CD4-positive, alpha-beta T cell treated with Interleukin-15 for 4 hours (primary cell): ENCODE results near the gene ALDH3A1.
A peak's percentile ranks its signal among the peaks of the same experiment; 100 is the strongest.

Source experiments
- DNase-seq: peaks from one replicate; pipeline ENCODE4 v3.0.0-alpha.2; 2020; ENCODE audit warnings: low spot score

ALDH3A1 gene

DNA sequence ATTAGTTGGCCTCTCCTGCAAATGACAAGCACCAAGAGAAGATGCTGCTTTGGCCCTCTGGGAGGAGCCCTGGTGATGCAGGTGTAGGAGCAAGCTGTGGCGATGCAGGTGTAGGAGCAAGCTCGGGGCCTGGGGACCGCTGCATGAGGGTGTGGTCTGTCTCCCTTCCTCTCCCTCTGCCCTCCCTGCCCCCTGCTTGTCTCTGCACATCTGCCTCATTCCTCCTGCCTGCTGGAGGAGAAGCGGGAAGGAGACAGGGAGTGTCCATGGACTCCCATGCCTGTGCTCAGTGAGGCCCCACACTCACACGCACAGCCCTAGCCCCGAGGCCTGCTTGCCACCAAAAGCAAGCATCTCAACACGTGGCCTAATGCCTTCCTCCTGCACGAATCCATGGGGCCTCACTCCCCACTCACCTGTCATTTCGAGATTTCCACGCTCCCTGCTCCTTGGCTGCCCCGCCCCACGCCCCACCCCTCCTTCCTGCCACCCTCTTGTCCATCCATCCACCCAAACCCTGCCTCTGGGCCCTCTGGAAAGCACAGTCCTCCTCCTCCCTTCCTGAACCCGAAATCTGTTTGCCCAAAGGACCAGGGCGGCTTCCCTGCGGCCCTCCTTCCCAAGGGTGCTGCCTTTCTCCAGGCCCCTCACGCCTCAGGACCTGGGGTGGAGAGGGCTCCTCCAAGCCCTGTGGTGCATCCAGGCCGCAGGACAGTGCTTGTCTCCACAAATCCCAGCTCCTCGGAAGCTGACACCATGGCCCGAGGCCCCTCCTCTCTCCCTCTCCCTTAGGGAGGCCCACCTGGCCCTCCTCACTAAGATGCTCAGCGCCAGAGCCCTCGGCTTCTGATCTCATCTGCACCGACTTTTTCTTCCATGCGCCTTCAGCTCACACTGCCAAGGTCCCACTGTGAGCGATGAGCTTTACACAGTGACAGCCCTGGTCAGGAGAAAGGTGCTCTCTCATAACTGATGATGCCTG, 11.8 kb upstream of the ALDH3A1 start:
- no peak for DNase-seq

DNA sequence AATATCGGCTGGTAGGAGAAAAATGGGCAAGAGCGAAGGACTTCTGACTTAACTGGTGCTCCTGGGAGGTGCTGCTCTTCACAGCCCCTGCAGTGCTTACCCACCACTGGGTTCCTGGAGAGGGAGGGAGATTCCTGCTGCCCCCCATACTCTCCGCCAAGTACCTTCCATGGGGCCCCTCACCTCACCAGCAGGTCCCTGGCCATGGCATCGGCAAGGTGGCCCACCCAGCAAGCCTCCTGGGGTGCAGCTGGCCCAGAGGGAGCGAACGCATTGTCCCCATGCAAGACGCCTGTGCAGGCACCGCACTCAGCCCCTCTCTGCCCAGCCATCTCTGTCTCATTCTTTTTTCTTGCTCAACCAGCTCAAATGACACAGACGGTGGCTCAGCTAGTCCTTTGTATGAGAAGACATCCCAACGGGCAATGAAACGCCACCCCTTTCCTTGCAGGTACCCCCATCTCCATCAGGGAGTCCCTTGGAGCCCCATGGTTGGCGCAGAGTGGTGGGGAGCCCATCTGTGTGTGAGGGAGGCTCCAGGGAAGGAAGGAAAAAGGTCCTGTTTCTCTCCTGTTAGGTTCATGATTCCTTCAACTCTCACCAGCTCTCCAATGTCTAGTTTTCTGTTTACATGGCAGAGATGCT, 9.6 kb upstream of the ALDH3A1 start:
- no peak for DNase-seq

DNA sequence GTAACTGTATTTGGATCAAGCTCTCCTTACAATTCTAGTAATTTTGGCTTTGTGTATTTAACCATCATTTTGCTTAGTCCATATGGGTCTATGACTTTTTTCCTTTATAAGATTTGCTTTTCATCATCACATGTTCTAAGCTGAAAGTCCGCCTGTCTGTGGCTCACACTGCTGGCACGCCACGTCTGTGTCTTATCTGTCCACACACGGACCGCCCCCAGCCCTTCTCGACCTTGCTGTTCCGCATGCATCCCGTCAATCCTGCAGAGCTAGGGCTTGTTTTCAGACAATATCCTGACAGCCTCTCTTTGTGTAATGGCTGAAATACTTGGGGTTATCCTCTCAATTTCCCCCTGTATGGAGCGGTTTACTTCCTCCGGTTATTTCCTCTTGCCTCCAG, 8.4 kb upstream of the ALDH3A1 start:
- DNase-seq, result no peak

DNA sequence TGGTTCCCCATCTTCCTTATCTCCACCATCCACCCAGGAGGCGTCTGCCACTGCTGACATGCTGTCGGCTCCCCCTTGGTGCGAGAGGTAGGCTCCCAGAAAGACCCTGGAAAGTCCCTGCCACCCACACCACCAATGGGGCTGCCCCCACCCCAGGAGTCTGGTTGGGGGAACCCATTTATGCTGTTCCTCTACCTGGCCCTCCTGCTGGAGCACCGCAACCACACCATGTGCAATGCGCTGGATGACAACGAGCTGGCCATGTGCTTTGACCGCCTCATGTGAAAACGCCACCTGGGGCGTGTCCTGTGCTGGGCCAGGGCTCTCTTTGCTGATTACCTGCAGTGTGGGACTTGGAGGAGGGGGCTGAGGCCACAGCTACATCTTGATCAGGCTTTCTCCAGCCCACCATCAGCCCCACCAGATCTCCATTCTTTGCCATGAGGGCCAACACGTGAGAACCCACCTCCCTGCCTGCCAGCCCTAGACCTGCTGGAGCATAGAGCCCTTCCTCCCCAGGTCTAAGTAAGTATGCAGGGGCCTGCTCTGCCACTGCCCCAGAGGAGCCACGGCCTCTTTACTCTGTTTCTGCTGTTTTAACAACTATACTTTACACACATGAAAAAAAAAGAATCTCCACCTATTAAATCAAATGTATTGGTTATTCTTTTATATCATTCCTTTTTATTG, 7.9 kb upstream of the ALDH3A1 start:
- DNase-seq, result no peak

DNA sequence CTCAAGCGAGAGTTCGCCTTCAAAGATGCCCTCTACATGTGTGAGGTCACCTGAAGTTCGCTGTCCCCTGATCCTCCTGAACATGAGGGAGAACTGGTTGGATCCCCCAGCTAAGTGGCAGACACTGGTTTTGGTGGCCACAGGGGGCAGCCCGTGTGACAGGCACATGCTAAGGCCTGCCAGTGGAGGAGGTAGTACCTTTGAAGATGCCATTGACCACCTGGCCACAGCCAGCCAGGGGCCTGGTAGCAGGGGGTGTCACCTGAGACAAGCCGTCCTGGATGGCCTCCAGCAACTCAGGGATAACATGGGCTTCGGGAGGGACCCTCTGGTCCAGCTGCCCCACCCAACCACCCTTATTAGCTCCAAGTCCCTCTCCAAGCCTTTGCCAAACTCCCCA, 7.3 kb upstream of the ALDH3A1 start:
- no peak for DNase-seq

DNA sequence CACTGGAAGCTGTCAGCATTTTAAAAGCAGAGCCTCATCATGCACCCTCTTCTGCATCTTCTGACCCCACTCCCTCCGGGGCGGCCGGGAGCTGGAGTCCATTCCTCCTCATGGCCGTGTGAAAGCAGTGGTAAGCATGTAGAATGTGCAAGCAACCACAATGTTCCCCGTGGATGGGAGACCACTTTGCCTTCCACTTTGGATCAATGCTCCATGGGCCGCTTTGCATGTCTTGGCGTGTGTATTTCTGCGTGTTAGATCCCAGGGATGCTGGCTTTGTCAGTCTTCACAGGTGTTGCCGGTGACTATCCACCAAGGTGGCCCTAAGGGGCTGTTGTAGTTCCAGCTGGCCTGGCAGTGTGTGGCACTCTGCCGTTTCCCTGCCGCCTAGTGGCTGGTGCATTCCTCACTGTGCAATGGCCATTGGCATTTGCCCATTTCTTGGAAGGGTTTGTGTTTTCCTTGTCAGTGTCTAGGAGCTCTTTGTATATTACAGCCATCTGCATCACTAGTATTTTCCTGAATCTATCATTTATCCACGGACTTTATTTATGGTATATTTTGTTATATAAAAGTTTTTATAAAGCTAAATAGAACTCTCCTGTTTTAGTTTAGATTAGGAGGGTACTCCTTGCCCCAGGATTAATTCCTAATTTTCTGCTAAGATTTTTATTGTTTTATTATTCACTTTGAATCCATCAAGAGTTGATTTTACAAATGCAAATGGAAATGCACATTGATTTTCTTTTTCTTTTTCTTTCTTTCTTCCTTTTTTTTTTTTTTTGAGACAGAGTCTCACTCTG, 5.8 kb upstream of the ALDH3A1 start:
- no peak for DNase-seq

DNA sequence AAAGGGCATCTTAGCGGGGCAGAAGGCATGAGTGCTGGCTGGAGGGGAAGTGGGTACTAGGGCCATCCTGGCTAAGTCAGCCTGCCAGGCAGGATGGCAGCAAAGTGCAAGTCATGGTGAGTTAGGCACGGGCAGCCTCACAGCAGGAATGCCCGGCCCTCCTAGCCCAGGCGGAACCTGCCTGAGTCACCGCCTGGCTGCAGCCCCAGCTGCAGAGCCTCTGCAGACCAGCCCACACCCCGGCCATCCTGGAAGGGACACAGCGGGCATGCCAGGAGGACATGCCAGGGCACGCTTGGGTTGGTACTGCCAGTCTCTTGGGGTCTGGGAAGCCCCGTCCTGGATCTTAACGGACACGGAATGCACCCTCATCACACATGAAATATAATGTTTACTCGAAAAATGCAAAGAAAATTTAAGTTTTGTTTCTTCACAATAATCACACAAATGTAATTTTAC, 5.0 kb upstream of the ALDH3A1 start:
- DNase-seq, result no peak

GRCh38 chr17:19752216-19753050, 4.3 kb upstream of the ALDH3A1 start:
- DNase-seq, result no peak

DNA sequence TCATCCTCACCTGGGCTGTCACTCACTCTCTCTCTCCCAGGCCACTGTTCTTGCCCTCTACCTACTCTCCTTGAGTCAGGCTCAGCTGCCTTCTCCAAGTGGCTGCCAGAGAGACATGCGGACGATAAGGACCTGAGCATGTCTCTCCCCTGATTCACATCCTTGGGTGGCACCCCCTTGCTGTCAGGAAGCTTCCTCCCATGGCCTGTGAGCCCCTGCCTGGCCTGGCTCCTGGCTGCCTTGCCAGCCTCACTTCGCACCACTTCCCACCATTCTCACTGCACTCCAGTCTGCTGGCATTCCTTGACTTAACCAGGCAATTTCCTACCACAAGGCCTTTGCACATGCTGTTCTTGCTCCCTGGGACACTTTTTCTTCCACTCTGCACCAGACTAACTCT, 2.7 kb upstream of the ALDH3A1 start:
- DNase-seq, result no peak

DNA sequence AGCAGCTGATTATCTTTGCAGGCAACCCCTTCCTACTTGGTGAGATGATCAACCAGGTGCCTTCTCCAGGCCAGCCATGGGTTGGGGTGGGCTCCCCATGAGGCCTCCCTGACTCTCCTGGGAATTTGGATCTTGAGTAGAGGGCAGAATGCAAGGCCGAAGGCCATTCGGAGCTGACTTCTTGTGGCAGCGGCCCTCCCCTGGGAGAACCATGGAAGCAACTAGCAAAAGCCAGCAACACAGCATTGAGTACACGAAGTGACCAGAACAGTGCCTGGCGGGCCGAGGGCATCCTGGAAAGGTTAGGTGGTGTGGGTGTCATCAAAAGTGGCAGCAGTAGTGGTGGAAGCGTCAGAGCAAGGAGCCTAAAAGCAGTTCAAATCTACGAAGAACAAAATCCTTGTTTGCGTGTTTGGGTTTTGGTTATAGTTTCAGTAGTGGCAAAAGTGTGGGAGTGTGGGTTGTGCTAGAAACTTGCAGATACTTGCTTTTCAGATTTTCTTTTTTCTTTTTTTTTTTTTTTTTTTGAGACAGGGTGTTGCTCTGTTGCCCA, 2.0 kb upstream of the ALDH3A1 start:
- no peak for DNase-seq

GRCh38 chr17:19748807-19749193, 702 bp upstream of the ALDH3A1 start:
- no peak for DNase-seq

DNA sequence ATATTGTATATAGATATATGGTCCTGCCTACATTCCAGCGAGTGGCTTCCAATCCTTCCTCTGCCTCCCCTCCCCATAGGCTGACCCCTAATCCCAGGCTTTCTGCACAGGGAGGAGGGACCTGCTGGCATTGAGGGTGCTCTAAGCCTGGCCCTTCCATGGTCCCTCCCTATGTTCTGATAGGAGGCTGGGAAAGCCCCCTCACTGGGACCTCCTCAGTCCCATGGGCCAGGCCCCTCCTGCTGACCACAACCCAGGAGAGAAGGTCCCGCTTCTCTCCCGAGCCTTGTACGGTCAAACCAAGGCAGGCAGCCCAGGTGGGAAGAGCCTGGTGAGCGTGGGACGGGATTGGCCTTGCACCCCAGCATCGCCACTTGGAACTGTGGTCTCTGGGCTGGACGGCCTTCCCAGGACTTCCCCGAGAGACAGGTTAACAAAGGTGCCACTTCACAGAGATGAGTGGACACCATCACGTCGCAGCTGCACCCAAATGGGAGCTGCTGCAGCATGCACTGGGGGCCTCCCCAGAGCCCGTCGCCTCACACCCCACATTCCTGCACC, 859 bp downstream of the ALDH3A1 start:
- DNase-seq, result no peak

- no peak for DNase-seq
Observed at GRCh38 chr17:19746517-19746916, 1.6 kb downstream of the ALDH3A1 start.

- DNase-seq, result peak; percentile 83
Observed at GRCh38 chr17:19744922-19745757, 3.0 kb downstream of the ALDH3A1 start.

- DNase-seq, result no peak
Observed at GRCh38 chr17:19744492-19744891, 3.6 kb downstream of the ALDH3A1 start.

GRCh38 chr17:19743101-19744100, 4.7 kb downstream of the ALDH3A1 start:
- no peak for DNase-seq

DNA sequence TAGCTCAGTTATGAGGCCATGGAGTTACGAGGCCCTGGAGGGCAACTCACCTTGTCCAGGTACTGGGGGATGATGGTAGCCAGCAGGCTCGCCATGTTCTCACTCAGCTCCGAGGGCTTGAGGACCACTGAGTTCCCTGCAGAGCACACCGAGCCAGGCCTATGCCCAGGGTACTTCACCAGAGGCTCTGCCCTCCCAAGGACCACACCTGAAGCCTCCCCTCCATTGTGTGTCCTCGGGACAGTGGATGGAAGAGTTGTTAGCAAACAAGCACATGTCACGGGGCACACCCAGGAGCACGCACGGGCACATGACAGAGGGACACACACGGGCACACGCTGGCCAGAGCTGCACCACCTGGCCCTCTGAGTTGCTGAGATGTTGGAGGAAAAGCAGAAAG, 5.6 kb downstream of the ALDH3A1 start:
- DNase-seq, result no peak

DNA sequence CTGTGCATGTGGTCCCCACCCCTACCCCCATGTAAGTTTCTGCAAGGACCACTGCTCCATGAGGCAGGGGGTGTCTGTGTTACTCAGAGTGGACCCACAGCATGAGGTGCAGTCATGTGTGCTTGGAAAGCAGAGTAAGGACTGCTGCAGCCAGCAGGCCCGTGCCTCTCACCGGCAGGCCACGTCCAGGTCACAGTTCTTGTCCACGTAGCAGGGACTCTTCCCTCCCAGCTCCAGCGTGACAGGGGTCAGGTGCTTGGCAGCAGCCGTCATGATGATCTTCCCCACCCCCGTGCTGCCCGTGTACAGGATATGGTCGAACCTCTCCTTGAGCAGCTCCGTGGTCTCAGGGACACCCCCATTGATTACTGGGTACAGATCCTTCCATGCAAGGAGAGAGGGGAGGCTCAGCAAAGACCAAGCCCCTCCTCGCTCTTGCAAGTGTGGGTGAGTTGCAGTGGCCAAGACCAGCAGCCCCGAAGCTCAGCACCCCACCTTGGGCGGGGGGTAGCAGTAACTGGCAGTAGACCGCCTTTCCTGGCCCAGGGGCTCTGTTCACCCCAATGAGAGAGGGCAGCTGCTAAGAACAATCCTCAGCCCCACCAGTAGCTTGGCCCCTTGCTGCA, 6.2 kb downstream of the ALDH3A1 start:
- no peak for DNase-seq
